HepG2 (cell line): ENCODE results near the gene RTEL1. TPM values are rescaled to one million over a fixed set of nuclear protein-coding genes. Genes with fewer than 3 reads are reported as not detected.
A peak's percentile ranks its signal among the peaks of the same experiment; 100 is the strongest.

Experiments used
- ASH2L ChIP-seq: fragments of 300-600, 200-600 bp; sonication (generic); IDR thresholded peaks from 2 replicates; pipeline ENCODE4 v1.7.0; 2017; ENCODE audit warnings: low read depth, mild to moderate bottlenecking, moderate library complexity, mixed read lengths, low read length; ENCODE audit not compliant: insufficient read length
- ATF7-NPFF ChIP-seq: sonication (generic); formaldehyde crosslinking; IDR thresholded peaks from 2 replicates; pipeline ENCODE4 v1.8.1; 2023; ENCODE audit warnings: mild to moderate bottlenecking, low read depth, missing genetic modification reagents, moderate library complexity
- CBFB ChIP-seq: sonication (generic); formaldehyde crosslinking; IDR thresholded peaks from 2 replicates; pipeline ENCODE4 v1.4.0; 2020; ENCODE audit warnings: missing genetic modification reagents
- DNMT1 ChIP-seq: sonication (generic); formaldehyde crosslinking; IDR thresholded peaks from 2 replicates; pipeline ENCODE4 v1.5.1; 2020; ENCODE audit warnings: mild to moderate bottlenecking, missing genetic modification reagents
- HDAC1 ChIP-seq: sonication (generic); formaldehyde crosslinking; IDR thresholded peaks from 2 replicates; pipeline ENCODE4 v1.5.1; 2020; ENCODE audit warnings: mild to moderate bottlenecking, missing genetic modification reagents
- HDAC2 ChIP-seq: sonication (generic); formaldehyde crosslinking; IDR thresholded peaks from 2 replicates; pipeline ENCODE4 v1.4.0; 2020; ENCODE audit warnings: missing genetic modification reagents
- IRF9 ChIP-seq: sonication (generic); formaldehyde crosslinking; IDR thresholded peaks from 2 replicates; pipeline ENCODE4 v1.8.0; 2022; ENCODE audit warnings: missing genetic modification reagents, mild to moderate bottlenecking, borderline replicate concordance
- KAT8 ChIP-seq: IDR thresholded peaks from 2 replicates; pipeline ENCODE4 v1.6.1; 2016; ENCODE audit warnings: missing genetic modification reagents, missing compliant biosample characterization
- KLF11 ChIP-seq: IDR thresholded peaks from 2 replicates; pipeline ENCODE4 v1.6.1; 2016; ENCODE audit warnings: missing compliant biosample characterization
- MIER2 ChIP-seq: IDR thresholded peaks from 2 replicates; pipeline ENCODE4 v1.6.1; 2016; ENCODE audit warnings: missing biosample characterization, missing genetic modification reagents
- SALL2 ChIP-seq: sonication (generic); formaldehyde crosslinking; IDR thresholded peaks from 2 replicates; pipeline ENCODE4 v1.8.1; 2023; ENCODE audit warnings: mild to moderate bottlenecking, missing genetic modification reagents, inconsistent platforms
- SPEN ChIP-seq: sonication (generic); formaldehyde crosslinking; IDR thresholded peaks from 2 replicates; pipeline ENCODE4 v1.5.1; 2020; ENCODE audit warnings: low read depth, mild to moderate bottlenecking, missing genetic modification reagents
- TP53 ChIP-seq: sonication (generic); formaldehyde crosslinking; conservative IDR thresholded peaks from 2 replicates; pipeline ENCODE4 v1.4.0; 2020; ENCODE audit warnings: missing genetic modification reagents
- ZBTB1 ChIP-seq: sonication (generic); formaldehyde crosslinking; IDR thresholded peaks from 2 replicates; pipeline ENCODE4 v1.4.0; 2020; ENCODE audit warnings: missing genetic modification reagents, borderline replicate concordance
- ZFYVE20 ChIP-seq: sonication (generic); formaldehyde crosslinking; IDR thresholded peaks from 2 replicates; pipeline ENCODE4 v1.8.0; 2023; ENCODE audit warnings: low read depth, mild to moderate bottlenecking, moderate library complexity, missing genetic modification reagents, borderline replicate concordance
- ZNF446 ChIP-seq: sonication (generic); formaldehyde crosslinking; IDR thresholded peaks from 2 replicates; pipeline ENCODE4 v1.5.0; 2020; ENCODE audit warnings: mild to moderate bottlenecking, missing genetic modification reagents
- polyA plus RNA-seq, 8 experiments: library from polyadenylated mRNA; depleted of rRNA in 3 of 8; stranded (reverse) in 7 of 8; unstranded in 1 of 8; fragments of >200 nt; fragmentation: Illumina TruSeq in 4 of 8; extraction: Trizol in 4 of 8; gene quantifications; 2 replicates each; pipeline versions ENCODE4 v1.2.1 to v1.2.3, GENCODE V29; 2011 to 2016; ENCODE audit warnings: low read depth in 4 of 8, missing spikeins in 1 of 8, mixed read lengths in 1 of 8; ENCODE audit not compliant: insufficient read depth in 1 of 8
- total RNA-seq, 5 experiments: library from RNA; depleted of rRNA; stranded (reverse); fragments of >200 nt; fragmentation: Illumina TruSeq; extraction: Trizol; gene quantifications; 2 replicates each; pipeline ENCODE4 v1.2.3, GENCODE V29; 2016; ENCODE audit warnings: low read depth in 1 of 5
- TF ChIP-seq, protein P1 (sequence below): sonication (generic); formaldehyde crosslinking; IDR thresholded peaks from 2 replicates; pipeline ENCODE4 v1.8.1; 2023; ENCODE audit warnings: mild to moderate bottlenecking, inconsistent platforms, moderate library complexity, missing genetic modification reagents, borderline replicate concordance
- TF ChIP-seq, protein P2 (sequence below): sonication (generic); formaldehyde crosslinking; IDR thresholded peaks from 2 replicates; pipeline ENCODE4 v1.9.0; 2022; ENCODE audit warnings: missing genetic modification reagents, mild to moderate bottlenecking, borderline replicate concordance
- TF ChIP-seq, protein P3 (sequence below): sonication (generic); formaldehyde crosslinking; IDR thresholded peaks from 2 replicates; pipeline ENCODE4 v1.4.0; 2020; ENCODE audit warnings: missing genetic modification reagents
- TF ChIP-seq, protein P4 (sequence below): sonication (generic); formaldehyde crosslinking; IDR thresholded peaks from 2 replicates; pipeline ENCODE4 v1.5.1; 2020; ENCODE audit warnings: mild to moderate bottlenecking, missing genetic modification reagents, moderate library complexity

The RTEL1 gene
- total and polyA plus RNA-seq, 2 of the 13 experiments (the other 11 are each of a cell fraction or from before 2014, with no cell fraction given), result 21.8 to 36.4 TPM

GRCh38 chr20:63625771-63626423 is 32.2 kb upstream of the RTEL1 start (continued):
- TF ChIP-seq ATF7-NPFF (0 out of 2 replicates have a peak, but pooled peaks have one; percentile 71), ZNF446 (CRISPR knock-in tag) (0 out of 2 replicates have a peak, but pooled peaks have one; percentile 67), KAT8 (CRISPR knock-in tag) (no peak), CBFB (CRISPR knock-in tag) (0 out of 2 replicates have a peak, but pooled peaks have one; percentile 1), ZFYVE20 (CRISPR knock-in tag) (no peak), DNMT1 (CRISPR knock-in tag) (no peak), ZBTB1 (no peak), HDAC2 (peak; percentile 8; the same call in 1 of the 2 replicates), IRF9 (CRISPR knock-in tag) (peak; percentile 37; the same call in 1 of the 2 replicates), ASH2L (peak; percentile 56), SPEN (CRISPR knock-in tag) (no peak), MIER2 (CRISPR knock-in tag) (0 out of 2 replicates have a peak, but pooled peaks have one; percentile 27), TP53 (CRISPR knock-in tag) (peak; percentile 69; the same call in 1 of the 2 replicates), SALL2 (CRISPR knock-in tag) (0 out of 2 replicates have a peak, but pooled peaks have one; percentile 76), KLF11 (CRISPR knock-in tag) (peak; percentile 50; the same call in 1 of the 2 replicates), HDAC1 (CRISPR knock-in tag) (peak; percentile 73)
- TF ChIP-seq, protein P1, sequence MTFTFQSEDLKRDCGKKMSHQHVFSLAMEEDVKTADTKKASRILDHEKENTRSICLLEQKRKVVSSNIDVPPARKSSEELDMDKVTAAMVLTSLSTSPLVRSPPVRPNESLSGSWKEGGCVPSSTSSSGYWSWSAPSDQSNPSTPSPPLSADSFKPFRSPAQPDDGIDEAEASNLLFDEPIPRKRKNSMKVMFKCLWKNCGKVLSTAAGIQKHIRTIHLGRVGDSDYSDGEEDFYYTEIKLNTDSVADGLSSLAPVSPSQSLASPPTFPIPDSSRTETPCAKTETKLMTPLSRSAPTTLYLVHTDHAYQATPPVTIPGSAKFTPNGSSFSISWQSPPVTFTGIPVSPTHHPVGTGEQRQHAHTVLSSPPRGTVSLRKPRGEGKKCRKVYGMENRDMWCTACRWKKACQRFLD (CRISPR knock-in tag), result peak; percentile 68; the same call in 1 of the 2 replicates
- TF ChIP-seq, protein P2, sequence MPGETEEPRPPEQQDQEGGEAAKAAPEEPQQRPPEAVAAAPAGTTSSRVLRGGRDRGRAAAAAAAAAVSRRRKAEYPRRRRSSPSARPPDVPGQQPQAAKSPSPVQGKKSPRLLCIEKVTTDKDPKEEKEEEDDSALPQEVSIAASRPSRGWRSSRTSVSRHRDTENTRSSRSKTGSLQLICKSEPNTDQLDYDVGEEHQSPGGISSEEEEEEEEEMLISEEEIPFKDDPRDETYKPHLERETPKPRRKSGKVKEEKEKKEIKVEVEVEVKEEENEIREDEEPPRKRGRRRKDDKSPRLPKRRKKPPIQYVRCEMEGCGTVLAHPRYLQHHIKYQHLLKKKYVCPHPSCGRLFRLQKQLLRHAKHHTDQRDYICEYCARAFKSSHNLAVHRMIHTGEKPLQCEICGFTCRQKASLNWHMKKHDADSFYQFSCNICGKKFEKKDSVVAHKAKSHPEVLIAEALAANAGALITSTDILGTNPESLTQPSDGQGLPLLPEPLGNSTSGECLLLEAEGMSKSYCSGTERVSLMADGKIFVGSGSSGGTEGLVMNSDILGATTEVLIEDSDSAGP (CRISPR knock-in tag), result peak; percentile 73; the same call in 1 of the 2 replicates
- TF ChIP-seq, protein P3, sequence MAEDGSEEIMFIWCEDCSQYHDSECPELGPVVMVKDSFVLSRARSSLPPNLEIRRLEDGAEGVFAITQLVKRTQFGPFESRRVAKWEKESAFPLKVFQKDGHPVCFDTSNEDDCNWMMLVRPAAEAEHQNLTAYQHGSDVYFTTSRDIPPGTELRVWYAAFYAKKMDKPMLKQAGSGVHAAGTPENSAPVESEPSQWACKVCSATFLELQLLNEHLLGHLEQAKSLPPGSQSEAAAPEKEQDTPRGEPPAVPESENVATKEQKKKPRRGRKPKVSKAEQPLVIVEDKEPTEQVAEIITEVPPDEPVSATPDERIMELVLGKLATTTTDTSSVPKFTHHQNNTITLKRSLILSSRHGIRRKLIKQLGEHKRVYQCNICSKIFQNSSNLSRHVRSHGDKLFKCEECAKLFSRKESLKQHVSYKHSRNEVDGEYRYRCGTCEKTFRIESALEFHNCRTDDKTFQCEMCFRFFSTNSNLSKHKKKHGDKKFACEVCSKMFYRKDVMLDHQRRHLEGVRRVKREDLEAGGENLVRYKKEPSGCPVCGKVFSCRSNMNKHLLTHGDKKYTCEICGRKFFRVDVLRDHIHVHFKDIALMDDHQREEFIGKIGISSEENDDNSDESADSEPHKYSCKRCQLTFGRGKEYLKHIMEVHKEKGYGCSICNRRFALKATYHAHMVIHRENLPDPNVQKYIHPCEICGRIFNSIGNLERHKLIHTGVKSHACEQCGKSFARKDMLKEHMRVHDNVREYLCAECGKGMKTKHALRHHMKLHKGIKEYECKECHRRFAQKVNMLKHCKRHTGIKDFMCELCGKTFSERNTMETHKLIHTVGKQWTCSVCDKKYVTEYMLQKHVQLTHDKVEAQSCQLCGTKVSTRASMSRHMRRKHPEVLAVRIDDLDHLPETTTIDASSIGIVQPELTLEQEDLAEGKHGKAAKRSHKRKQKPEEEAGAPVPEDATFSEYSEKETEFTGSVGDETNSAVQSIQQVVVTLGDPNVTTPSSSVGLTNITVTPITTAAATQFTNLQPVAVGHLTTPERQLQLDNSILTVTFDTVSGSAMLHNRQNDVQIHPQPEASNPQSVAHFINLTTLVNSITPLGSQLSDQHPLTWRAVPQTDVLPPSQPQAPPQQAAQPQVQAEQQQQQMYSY (CRISPR knock-in tag), result 0 out of 2 replicates have a peak, but pooled peaks have one; percentile 54
- TF ChIP-seq, protein P4, sequence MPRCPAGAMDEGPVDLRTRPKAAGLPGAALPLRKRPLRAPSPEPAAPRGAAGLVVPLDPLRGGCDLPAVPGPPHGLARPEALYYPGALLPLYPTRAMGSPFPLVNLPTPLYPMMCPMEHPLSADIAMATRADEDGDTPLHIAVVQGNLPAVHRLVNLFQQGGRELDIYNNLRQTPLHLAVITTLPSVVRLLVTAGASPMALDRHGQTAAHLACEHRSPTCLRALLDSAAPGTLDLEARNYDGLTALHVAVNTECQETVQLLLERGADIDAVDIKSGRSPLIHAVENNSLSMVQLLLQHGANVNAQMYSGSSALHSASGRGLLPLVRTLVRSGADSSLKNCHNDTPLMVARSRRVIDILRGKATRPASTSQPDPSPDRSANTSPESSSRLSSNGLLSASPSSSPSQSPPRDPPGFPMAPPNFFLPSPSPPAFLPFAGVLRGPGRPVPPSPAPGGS (CRISPR knock-in tag), result peak; percentile 95
